ENCODE data around the gene BAHCC1.
A peak's percentile ranks its signal among the peaks of the same experiment; 100 is the strongest.

Gene BAHCC1

DNA sequence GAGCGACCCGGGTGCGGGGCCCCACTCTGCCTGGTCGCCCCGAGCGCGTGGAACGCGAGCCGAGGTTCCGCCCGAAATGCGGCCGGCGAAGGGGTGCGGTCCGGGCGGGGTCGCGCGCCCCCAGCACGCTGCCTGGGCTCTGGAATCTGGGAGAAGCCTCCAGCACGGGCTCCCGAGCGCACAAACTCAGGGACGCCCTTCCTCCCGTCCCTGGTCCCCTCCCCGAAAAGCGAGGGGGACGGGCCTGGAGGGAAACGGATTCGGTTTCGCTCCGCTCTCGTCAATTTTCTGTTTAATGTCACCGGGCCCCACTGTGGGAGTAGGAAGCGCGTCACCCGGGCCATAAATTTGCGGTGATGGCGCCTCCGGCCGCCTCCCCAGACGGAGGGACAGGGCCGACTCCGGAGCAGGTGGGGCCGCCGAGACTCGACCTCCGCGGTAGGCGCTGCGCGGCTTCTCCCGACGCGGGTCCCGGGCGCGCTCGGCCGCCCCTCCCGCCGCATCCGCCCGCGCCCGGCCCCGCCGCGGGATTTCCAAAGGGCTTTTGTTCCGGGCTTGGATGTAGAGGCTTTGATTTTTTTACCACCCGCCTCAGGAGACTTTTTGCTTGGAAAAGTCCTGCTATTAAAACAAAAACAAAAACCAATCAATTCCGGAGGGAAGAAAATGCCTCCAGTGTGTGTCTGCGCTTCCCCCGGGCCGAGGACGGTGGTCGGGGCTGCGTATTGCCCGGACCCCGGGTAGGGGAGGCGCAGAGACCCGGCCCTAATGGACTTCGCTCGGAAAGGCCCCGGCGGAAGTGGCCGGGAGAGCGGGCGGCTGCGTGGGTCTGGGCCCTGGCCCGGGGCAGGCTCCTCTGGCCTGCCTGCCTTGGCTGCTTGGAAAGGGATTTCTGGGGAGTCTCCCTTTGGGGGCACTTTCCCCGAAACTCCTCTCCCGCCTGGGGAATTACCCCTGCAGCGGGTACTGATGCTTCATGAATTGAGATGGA lies 7.9 kb upstream of the BAHCC1 start (continued):
- TF ChIP-seq, protein P1, sequence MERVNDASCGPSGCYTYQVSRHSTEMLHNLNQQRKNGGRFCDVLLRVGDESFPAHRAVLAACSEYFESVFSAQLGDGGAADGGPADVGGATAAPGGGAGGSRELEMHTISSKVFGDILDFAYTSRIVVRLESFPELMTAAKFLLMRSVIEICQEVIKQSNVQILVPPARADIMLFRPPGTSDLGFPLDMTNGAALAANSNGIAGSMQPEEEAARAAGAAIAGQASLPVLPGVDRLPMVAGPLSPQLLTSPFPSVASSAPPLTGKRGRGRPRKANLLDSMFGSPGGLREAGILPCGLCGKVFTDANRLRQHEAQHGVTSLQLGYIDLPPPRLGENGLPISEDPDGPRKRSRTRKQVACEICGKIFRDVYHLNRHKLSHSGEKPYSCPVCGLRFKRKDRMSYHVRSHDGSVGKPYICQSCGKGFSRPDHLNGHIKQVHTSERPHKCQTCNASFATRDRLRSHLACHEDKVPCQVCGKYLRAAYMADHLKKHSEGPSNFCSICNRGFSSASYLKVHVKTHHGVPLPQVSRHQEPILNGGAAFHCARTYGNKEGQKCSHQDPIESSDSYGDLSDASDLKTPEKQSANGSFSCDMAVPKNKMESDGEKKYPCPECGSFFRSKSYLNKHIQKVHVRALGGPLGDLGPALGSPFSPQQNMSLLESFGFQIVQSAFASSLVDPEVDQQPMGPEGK (tag by site-specific recombination; IDR thresholded peaks at IDR 0.05) = peak; percentile 87
- no peak for TF ChIP-seq ZFP41 (tag by site-specific recombination; IDR thresholded peaks at IDR 0.05; ENCODE audit: borderline replicate concordance)
- no peak for TF ChIP-seq ZNF223 (tag by site-specific recombination; IDR thresholded peaks at IDR 0.05)
- TF ChIP-seq, protein P2, sequence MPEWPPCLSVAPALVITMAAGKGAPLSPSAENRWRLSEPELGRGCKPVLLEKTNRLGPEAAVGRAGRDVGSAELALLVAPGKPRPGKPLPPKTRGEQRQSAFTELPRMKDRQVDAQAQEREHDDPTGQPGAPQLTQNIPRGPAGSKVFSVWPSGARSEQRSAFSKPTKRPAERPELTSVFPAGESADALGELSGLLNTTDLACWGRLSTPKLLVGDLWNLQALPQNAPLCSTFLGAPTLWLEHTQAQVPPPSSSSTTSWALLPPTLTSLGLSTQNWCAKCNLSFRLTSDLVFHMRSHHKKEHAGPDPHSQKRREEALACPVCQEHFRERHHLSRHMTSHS (tag by site-specific recombination; IDR thresholded peaks at IDR 0.05) = no peak
- TF ChIP-seq ZNF510 (tag by site-specific recombination; IDR thresholded peaks at IDR 0.05; ENCODE audit: insufficient replicate concordance) = no peak
- no peak for TF ChIP-seq ZNF239 (tag by site-specific recombination; IDR thresholded peaks at IDR 0.05)
- TF ChIP-seq ZNF423 (tag by site-specific recombination; IDR thresholded peaks at IDR 0.05) = 0 out of 2 replicates have a peak, but pooled peaks have one; percentile 29
- peak; percentile 36; the same call in 1 of the 2 replicates for TF ChIP-seq KLF10 (tag by site-specific recombination; IDR thresholded peaks at IDR 0.05)
- TF ChIP-seq, protein P3, sequence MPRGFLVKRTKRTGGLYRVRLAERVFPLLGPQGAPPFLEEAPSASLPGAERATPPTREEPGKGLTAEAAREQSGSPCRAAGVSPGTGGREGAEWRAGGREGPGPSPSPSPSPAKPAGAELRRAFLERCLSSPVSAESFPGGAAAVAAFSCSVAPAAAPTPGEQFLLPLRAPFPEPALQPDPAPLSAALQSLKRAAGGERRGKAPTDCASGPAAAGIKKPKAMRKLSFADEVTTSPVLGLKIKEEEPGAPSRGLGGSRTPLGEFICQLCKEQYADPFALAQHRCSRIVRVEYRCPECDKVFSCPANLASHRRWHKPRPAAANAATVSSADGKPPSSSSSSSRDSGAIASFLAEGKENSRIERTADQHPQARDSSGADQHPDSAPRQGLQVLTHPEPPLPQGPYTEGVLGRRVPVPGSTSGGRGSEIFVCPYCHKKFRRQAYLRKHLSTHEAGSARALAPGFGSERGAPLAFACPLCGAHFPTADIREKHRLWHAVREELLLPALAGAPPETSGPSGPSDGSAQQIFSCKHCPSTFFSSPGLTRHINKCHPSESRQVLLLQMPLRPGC (tag by site-specific recombination; IDR thresholded peaks at IDR 0.05) = no peak
- TF ChIP-seq ZNF555 (tag by site-specific recombination; conservative IDR thresholded peaks at IDR 0.05) = no peak
- 0 out of 2 replicates have a peak, but pooled peaks have one; percentile 17 for TF ChIP-seq PRDM1 (tag by site-specific recombination; IDR thresholded peaks at IDR 0.05)
- TF ChIP-seq, protein P4, sequence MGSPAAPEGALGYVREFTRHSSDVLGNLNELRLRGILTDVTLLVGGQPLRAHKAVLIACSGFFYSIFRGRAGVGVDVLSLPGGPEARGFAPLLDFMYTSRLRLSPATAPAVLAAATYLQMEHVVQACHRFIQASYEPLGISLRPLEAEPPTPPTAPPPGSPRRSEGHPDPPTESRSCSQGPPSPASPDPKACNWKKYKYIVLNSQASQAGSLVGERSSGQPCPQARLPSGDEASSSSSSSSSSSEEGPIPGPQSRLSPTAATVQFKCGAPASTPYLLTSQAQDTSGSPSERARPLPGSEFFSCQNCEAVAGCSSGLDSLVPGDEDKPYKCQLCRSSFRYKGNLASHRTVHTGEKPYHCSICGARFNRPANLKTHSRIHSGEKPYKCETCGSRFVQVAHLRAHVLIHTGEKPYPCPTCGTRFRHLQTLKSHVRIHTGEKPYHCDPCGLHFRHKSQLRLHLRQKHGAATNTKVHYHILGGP (tag by site-specific recombination; IDR thresholded peaks at IDR 0.05) = no peak
- TF ChIP-seq ZNF350 (tag by site-specific recombination; IDR thresholded peaks at IDR 0.05) = no peak
- TF ChIP-seq, protein P5, sequence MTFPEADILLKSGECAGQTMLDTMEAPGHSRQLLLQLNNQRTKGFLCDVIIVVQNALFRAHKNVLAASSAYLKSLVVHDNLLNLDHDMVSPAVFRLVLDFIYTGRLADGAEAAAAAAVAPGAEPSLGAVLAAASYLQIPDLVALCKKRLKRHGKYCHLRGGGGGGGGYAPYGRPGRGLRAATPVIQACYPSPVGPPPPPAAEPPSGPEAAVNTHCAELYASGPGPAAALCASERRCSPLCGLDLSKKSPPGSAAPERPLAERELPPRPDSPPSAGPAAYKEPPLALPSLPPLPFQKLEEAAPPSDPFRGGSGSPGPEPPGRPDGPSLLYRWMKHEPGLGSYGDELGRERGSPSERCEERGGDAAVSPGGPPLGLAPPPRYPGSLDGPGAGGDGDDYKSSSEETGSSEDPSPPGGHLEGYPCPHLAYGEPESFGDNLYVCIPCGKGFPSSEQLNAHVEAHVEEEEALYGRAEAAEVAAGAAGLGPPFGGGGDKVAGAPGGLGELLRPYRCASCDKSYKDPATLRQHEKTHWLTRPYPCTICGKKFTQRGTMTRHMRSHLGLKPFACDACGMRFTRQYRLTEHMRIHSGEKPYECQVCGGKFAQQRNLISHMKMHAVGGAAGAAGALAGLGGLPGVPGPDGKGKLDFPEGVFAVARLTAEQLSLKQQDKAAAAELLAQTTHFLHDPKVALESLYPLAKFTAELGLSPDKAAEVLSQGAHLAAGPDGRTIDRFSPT (tag by site-specific recombination; IDR thresholded peaks at IDR 0.05) = no peak
- TF ChIP-seq ZBTB48 (tag by site-specific recombination; IDR thresholded peaks at IDR 0.05) = peak; percentile 84
- peak; percentile 82 for TF ChIP-seq GLIS2 (tag by site-specific recombination; IDR thresholded peaks at IDR 0.05)
- peak; percentile 73 for TF ChIP-seq ZBTB7A (tag by site-specific recombination; IDR thresholded peaks at IDR 0.05; ENCODE audit: low read depth)
- TF ChIP-seq ZNF324 (tag by site-specific recombination; IDR thresholded peaks at IDR 0.05) = peak; percentile 58; the same call in 1 of the 2 replicates
- peak; percentile 3; the same call in 1 of the 2 replicates for TF ChIP-seq ZXDB (tag by site-specific recombination; IDR thresholded peaks at IDR 0.05)
- 0 out of 2 replicates have a peak, but pooled peaks have one; percentile 25 for TF ChIP-seq ZNF596 (tag by site-specific recombination; IDR thresholded peaks at IDR 0.05)
- TF ChIP-seq, protein P6, sequence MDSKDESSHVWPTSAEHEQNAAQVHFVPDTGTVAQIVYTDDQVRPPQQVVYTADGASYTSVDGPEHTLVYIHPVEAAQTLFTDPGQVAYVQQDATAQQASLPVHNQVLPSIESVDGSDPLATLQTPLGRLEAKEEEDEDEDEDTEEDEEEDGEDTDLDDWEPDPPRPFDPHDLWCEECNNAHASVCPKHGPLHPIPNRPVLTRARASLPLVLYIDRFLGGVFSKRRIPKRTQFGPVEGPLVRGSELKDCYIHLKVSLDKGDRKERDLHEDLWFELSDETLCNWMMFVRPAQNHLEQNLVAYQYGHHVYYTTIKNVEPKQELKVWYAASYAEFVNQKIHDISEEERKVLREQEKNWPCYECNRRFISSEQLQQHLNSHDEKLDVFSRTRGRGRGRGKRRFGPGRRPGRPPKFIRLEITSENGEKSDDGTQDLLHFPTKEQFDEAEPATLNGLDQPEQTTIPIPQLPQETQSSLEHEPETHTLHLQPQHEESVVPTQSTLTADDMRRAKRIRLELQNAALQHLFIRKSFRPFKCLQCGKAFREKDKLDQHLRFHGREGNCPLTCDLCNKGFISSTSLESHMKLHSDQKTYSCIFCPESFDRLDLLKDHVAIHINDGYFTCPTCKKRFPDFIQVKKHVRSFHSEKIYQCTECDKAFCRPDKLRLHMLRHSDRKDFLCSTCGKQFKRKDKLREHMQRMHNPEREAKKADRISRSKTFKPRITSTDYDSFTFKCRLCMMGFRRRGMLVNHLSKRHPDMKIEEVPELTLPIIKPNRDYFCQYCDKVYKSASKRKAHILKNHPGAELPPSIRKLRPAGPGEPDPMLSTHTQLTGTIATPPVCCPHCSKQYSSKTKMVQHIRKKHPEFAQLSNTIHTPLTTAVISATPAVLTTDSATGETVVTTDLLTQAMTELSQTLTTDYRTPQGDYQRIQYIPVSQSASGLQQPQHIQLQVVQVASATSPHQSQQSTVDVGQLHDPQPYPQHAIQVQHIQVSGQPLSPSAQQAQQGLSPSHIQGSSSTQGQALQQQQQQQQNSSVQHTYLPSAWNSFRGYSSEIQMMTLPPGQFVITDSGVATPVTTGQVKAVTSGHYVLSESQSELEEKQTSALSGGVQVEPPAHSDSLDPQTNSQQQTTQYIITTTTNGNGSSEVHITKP (tag by site-specific recombination; IDR thresholded peaks at IDR 0.05) = peak; percentile 33; the same call in 1 of the 2 replicates
- no peak for TF ChIP-seq ZNF777 (tag by site-specific recombination; IDR thresholded peaks at IDR 0.05; ENCODE audit: borderline replicate concordance)
- no peak for TF ChIP-seq ZNF23 (tag by site-specific recombination; IDR thresholded peaks at IDR 0.05; ENCODE audit: borderline replicate concordance)
- TF ChIP-seq ZSCAN30 (tag by site-specific recombination; IDR thresholded peaks at IDR 0.05) = peak; percentile 35; the same call in 1 of the 2 replicates
- TF ChIP-seq ZNF341 (tag by site-specific recombination; IDR thresholded peaks at IDR 0.05; ENCODE audit: low read depth) = peak; percentile 84

All from HEK293 (cell line).